ENCODE results near the gene MADCAM1. TPM values are rescaled to one million over a fixed set of nuclear protein-coding genes. Genes with fewer than 3 reads are reported as not detected.

MADCAM1 gene
- total RNA-seq, 6 donors from 2014 or later: 0.63 to 3.1 (median 1.1) TPM; not detected in 2

GRCh38 chr19:539429-540030 is 43.2 kb downstream of the MADCAM1 start:
- H3K4me1 ChIP-seq: peaks cover 14 to 25% (median 16%) of the 10 kb centered on the region in 4 donors
- DNase-seq (no peak), ATAC-seq (ENCODE audit: low FRiP score in 2 of 2) (no peak)
- 87 to 92% methylated on average over 16 to 28 of the region's 30 CpGs for WGBS, 2 donors
- H3K27me3 ChIP-seq: no peaks in the 10 kb centered on the region
- no peaks in the 10 kb centered on the region for H3K9me3 ChIP-seq
- TF ChIP-seq POLR2AphosphoS5 (IDR thresholded peaks at IDR 0.05): no peak
- no peak for TF ChIP-seq POLR2A (IDR thresholded peaks at IDR 0.05)
- TF ChIP-seq EP300 (IDR thresholded peaks at IDR 0.05): no peak
- no peak for TF ChIP-seq CTCF (IDR thresholded peaks at IDR 0.05)
- H3K4me3 ChIP-seq: no peak overlapping the region
- peaks cover 15 to 74% (median 58%) of the 10 kb centered on the region in 4 donors for H3K36me3 ChIP-seq
- H3K27ac ChIP-seq: no peak overlapping the region

GRCh38 chr19:540867-541637 is 44.8 kb downstream of the MADCAM1 start:
- DNase-seq: peak in 1 of 2 donors; percentile 83
- no peak overlapping the region for H3K27ac ChIP-seq
- WGBS, 2 donors: 92 to 94% methylated on average over 48 to 51 of the region's 51 CpGs

GRCh38 chr19:541699-542098 is 45.4 kb downstream of the MADCAM1 start:
- no peaks in the 10 kb centered on the region for H3K9me3 ChIP-seq
- WGBS, 2 donors: 92 to 97% methylated on average over 14 to 22 of the region's 26 CpGs
- peaks cover 4 to 10% (median 7%) of the 10 kb centered on the region in 4 donors for H3K4me1 ChIP-seq
- no peak for TF ChIP-seq EP300 (IDR thresholded peaks at IDR 0.05)
- TF ChIP-seq POLR2AphosphoS5 (IDR thresholded peaks at IDR 0.05): no peak
- no peak for TF ChIP-seq CTCF (IDR thresholded peaks at IDR 0.05)
- TF ChIP-seq POLR2A (IDR thresholded peaks at IDR 0.05): no peak
- no peak for ATAC-seq (ENCODE audit: low FRiP score in 2 of 2)
- H3K27me3 ChIP-seq: no peaks in the 10 kb centered on the region
- no peak overlapping the region for H3K4me3 ChIP-seq
- no peak for DNase-seq
- H3K36me3 ChIP-seq: peaks cover 11 to 55% (median 46%) of the 10 kb centered on the region in 4 donors
- no peak overlapping the region for H3K27ac ChIP-seq

More at GRCh38 chr19:540867-541637, 44.8 kb downstream of the MADCAM1 start:
- TF ChIP-seq POLR2AphosphoS5 (IDR thresholded peaks at IDR 0.05) (no peak), EP300 (IDR thresholded peaks at IDR 0.05) (no peak), CTCF (IDR thresholded peaks at IDR 0.05) (no peak), POLR2A (IDR thresholded peaks at IDR 0.05) (no peak)
- Histone ChIP-seq H3K36me3 (peaks cover 15 to 62% (median 53%) of the 10 kb centered on the region in 4 donors), H3K9me3 (no peaks in the 10 kb centered on the region), H3K4me1 (peaks cover 4 to 14% (median 7%) of the 10 kb centered on the region in 4 donors), H3K27me3 (no peaks in the 10 kb centered on the region), H3K4me3 (no peak overlapping the region)
- ATAC-seq (ENCODE audit: low FRiP score in 2 of 2): no peak

GRCh38 chr19:542173-542866 is 46.0 kb downstream of the MADCAM1 start:
- Histone ChIP-seq H3K4me1 (peaks cover 4 to 9% (median 6%) of the 10 kb centered on the region in 4 donors), H3K4me3 (no peak overlapping the region), H3K27ac (no peak overlapping the region), H3K36me3 (peaks cover 7 to 50% (median 41%) of the 10 kb centered on the region in 4 donors), H3K27me3 (no peaks in the 10 kb centered on the region), H3K9me3 (no peaks in the 10 kb centered on the region)
- WGBS, 2 donors: 91 to 95% methylated on average over 9 to 25 of the region's 34 CpGs
- peak in 1 of 2 donors; percentile 75 for DNase-seq
- peak in 1 of 2 donors; percentile 20 for ATAC-seq (ENCODE audit: low FRiP score in 2 of 2)
- TF ChIP-seq POLR2A (IDR thresholded peaks at IDR 0.05): no peak
- no peak for TF ChIP-seq EP300 (IDR thresholded peaks at IDR 0.05)
- no peak for TF ChIP-seq POLR2AphosphoS5 (IDR thresholded peaks at IDR 0.05)
- TF ChIP-seq CTCF (IDR thresholded peaks at IDR 0.05): no peak
